CD4-positive, CD25-positive, alpha-beta regulatory T cell (primary cell): ENCODE results near the gene JARID2. TPM values are rescaled to one million over a fixed set of nuclear protein-coding genes. Genes with fewer than 3 reads are reported as not detected.
"Not testable (repeated sequence)": the region's sequence is repeated elsewhere in the genome, so short reads cannot be mapped to it uniquely, and the experiment has no call there.

Experiments
- ATAC-seq, 2 donors: fragments of 150-1000 bp; cut with Tn5 transposase; one replicate each; pipeline ENCODE4 v1.10.0; 2021; ENCODE audit warnings: low read depth in 2 of 2, moderate number of reproducible peaks in 2 of 2, moderate library complexity in 1 of 2
- DNase-seq, 3 donors: peaks; one replicate each; pipeline versions ENCODE4 v3.0.0 to v3.0.0-alpha.2; 2012 to 2022; ENCODE audit warnings: mixed read lengths in 1 of 3
- H3K27ac ChIP-seq: one replicate; pipeline ENCODE4 v1.7.0; 2013; ENCODE audit warnings: mild to moderate bottlenecking, low read length; ENCODE audit not compliant: insufficient read depth, poor library complexity, severe bottlenecking
- H3K27me3 ChIP-seq: one replicate; pipeline ENCODE4 v1.7.0; 2013; ENCODE audit warnings: low read length; ENCODE audit not compliant: control insufficient read depth, insufficient read depth
- H3K36me3 ChIP-seq: one replicate; pipeline ENCODE4 v1.7.0; 2013; ENCODE audit warnings: mild to moderate bottlenecking, low read length, moderate library complexity; ENCODE audit not compliant: control insufficient read depth, insufficient read depth
- H3K4me1 ChIP-seq: 2 replicates; pipeline ENCODE4 v1.7.0; 2013; ENCODE audit warnings: mild to moderate bottlenecking, low read length; ENCODE audit not compliant: insufficient read depth, control insufficient read depth, poor library complexity, severe bottlenecking
- H3K4me3 ChIP-seq: one replicate; pipeline ENCODE4 v1.7.0; 2013; ENCODE audit warnings: low read depth, mild to moderate bottlenecking, low read length, moderate library complexity
- H3K9me3 ChIP-seq, 2 experiments: 1 replicate in 1 of 2; 2 replicates in 1 of 2; pipeline ENCODE4 v1.7.0; 2013; ENCODE audit warnings: low read length in 2 of 2, mild to moderate bottlenecking in 1 of 2, moderate library complexity in 1 of 2; ENCODE audit not compliant: control insufficient read depth in 2 of 2
- H3K27ac Mint-ChIP-seq, 3 donors: one replicate each; pipeline ENCODE4 v1.8.0; 2020 to 2022; ENCODE audit warnings: mild to moderate bottlenecking in 3 of 3, mixed read lengths in 3 of 3, moderate library complexity in 2 of 3
- H3K27me3 Mint-ChIP-seq: one replicate; pipeline ENCODE4 v1.8.0; 2022; ENCODE audit warnings: mild to moderate bottlenecking, mixed read lengths
- H3K36me3 Mint-ChIP-seq: one replicate; pipeline ENCODE4 v1.8.0; 2020; ENCODE audit warnings: mixed read lengths
- H3K4me1 Mint-ChIP-seq, 4 donors: one replicate each; pipeline ENCODE4 v1.8.0; 2020 to 2022; ENCODE audit warnings: mixed read lengths in 4 of 4, mild to moderate bottlenecking in 1 of 4
- H3K4me3 Mint-ChIP-seq, 4 donors: one replicate each; pipeline ENCODE4 v1.8.0; 2020 to 2022; ENCODE audit warnings: mild to moderate bottlenecking in 4 of 4, mixed read lengths in 4 of 4, moderate library complexity in 3 of 4
- H3K9me3 Mint-ChIP-seq, 7 donors: one replicate each; pipeline ENCODE4 v1.8.0; 2020 to 2022; ENCODE audit warnings: mixed read lengths in 7 of 7, mild to moderate bottlenecking in 3 of 7, moderate library complexity in 2 of 7
- polyA plus RNA-seq, 4 donors: library from polyadenylated mRNA; unstranded; fragments of 300-500 nt; fragmentation: Illumina TruSeq; gene quantifications; one replicate each; pipeline ENCODE4 v1.2.3, GENCODE V29; 2021
- total RNA-seq: library from RNA; stranded (reverse); gene quantifications from one replicate; pipeline ENCODE4 v1.2.3, GENCODE V29; 2022

Gene JARID2
- total and polyA plus RNA-seq, 5 donors from 2014 or later: 4.1 to 26.1 (median 5.6) TPM

GRCh38 chr6:15322781-15323536 lies 77.1 kb downstream of the JARID2 start:
- Mint-ChIP-seq H3K9me3 (no peaks in the 10 kb centered on the region), H3K4me3 (peak overlapping the region in 1 of 4 donors; percentile 30), H3K4me1 (peaks cover 41 to 81% (median 65%) of the 10 kb centered on the region in 4 donors), H3K36me3 (peaks cover 3% of the 10 kb centered on the region), H3K27me3 (no peaks in the 10 kb centered on the region), H3K27ac (peak overlapping the region in 2 of 3 donors; percentile 65 to 79)
- ATAC-seq (no peak), DNase-seq (no peak)
- Histone ChIP-seq H3K36me3 (no peaks in the 10 kb centered on the region), H3K4me1 (peaks cover 3% of the 10 kb centered on the region), H3K27me3 (no peaks in the 10 kb centered on the region), H3K27ac (no peak overlapping the region), H3K4me3 (no peak overlapping the region), H3K9me3 (no peaks in the 10 kb centered on the region)

- not testable (repeated sequence) for H3K27ac ChIP-seq, H3K27me3 Mint-ChIP-seq, H3K4me1 ChIP-seq, H3K4me3 ChIP-seq, H3K27ac Mint-ChIP-seq, H3K9me3 Mint-ChIP-seq, H3K36me3 Mint-ChIP-seq, H3K27me3 ChIP-seq, H3K36me3 ChIP-seq, ATAC-seq, H3K9me3 ChIP-seq, DNase-seq
- peaks cover 40 to 81% (median 65%) of the 10 kb centered on the region in 4 donors for H3K4me1 Mint-ChIP-seq
- H3K4me3 Mint-ChIP-seq: peak overlapping the region in 1 of 4 donors; percentile 30
Measured at GRCh38 chr6:15323611-15324010, 77.7 kb downstream of the JARID2 start.

GRCh38 chr6:15324427-15324985 lies 78.6 kb downstream of the JARID2 start:
- H3K27me3 ChIP-seq: no peaks in the 10 kb centered on the region
- no peaks in the 10 kb centered on the region for H3K9me3 ChIP-seq
- H3K9me3 Mint-ChIP-seq: no peaks in the 10 kb centered on the region
- H3K4me1 ChIP-seq: peaks cover 3% of the 10 kb centered on the region
- no peaks in the 10 kb centered on the region for H3K27me3 Mint-ChIP-seq
- H3K4me3 Mint-ChIP-seq: no peak overlapping the region
- no peaks in the 10 kb centered on the region for H3K36me3 ChIP-seq
- H3K27ac ChIP-seq: no peak overlapping the region
- ATAC-seq: no peak
- peaks cover 8% of the 10 kb centered on the region for H3K36me3 Mint-ChIP-seq
- H3K27ac Mint-ChIP-seq: no peak overlapping the region
- DNase-seq: no peak
- no peak overlapping the region for H3K4me3 ChIP-seq
- peaks cover 45 to 81% (median 63%) of the 10 kb centered on the region in 4 donors for H3K4me1 Mint-ChIP-seq

DNA sequence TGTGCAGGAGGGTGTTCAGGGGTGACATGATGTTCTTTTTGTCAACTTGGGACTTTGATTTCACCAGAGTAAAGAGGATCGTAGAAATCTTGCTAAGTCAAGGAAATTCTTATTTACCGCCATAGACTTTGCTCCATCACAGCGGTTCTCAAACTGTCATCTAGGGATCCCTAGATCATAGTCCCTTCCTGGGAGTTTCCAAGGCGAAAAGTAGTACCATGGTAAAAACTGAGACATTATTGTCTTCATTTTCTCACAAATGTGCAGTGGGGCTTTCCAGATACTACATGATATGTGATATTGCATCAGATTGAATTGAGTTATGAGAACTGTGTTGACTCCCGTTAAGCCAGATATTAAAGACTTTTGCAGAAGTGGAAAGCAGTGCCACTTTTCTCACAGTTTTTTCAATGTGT lies 79.7 kb downstream of the JARID2 start:
- H3K4me3 ChIP-seq: no peak overlapping the region
- Mint-ChIP-seq H3K27ac (no peak overlapping the region), H3K36me3 (peaks cover 8% of the 10 kb centered on the region), H3K27me3 (no peaks in the 10 kb centered on the region), H3K4me3 (no peak overlapping the region), H3K9me3 (no peaks in the 10 kb centered on the region), H3K4me1 (peaks cover 46 to 81% (median 62%) of the 10 kb centered on the region in 4 donors)
- peaks cover 8% of the 10 kb centered on the region for H3K4me1 ChIP-seq
- DNase-seq (no peak), ATAC-seq (no peak)
- H3K27ac ChIP-seq: no peak overlapping the region
- no peaks in the 10 kb centered on the region for H3K36me3 ChIP-seq
- H3K27me3 ChIP-seq: no peaks in the 10 kb centered on the region
- H3K9me3 ChIP-seq: no peaks in the 10 kb centered on the region

GRCh38 chr6:15326067-15326614 lies 80.3 kb downstream of the JARID2 start:
- H3K4me1 ChIP-seq: peaks cover 8% of the 10 kb centered on the region
- H3K27me3 ChIP-seq: no peaks in the 10 kb centered on the region
- H3K4me3 ChIP-seq: no peak overlapping the region
- H3K36me3 Mint-ChIP-seq: peaks cover 8% of the 10 kb centered on the region
- no peaks in the 10 kb centered on the region for H3K9me3 Mint-ChIP-seq
- DNase-seq (no peak), ATAC-seq (no peak)
- H3K4me1 Mint-ChIP-seq: peaks cover 45 to 83% (median 62%) of the 10 kb centered on the region in 4 donors
- peak overlapping the region in 1 of 3 donors; percentile 34 for H3K27ac Mint-ChIP-seq
- no peak overlapping the region for H3K27ac ChIP-seq
- no peaks in the 10 kb centered on the region for H3K36me3 ChIP-seq
- H3K9me3 ChIP-seq: no peaks in the 10 kb centered on the region
- H3K27me3 Mint-ChIP-seq: no peaks in the 10 kb centered on the region
- H3K4me3 Mint-ChIP-seq: peak overlapping the region in 1 of 4 donors; percentile 8

DNA sequence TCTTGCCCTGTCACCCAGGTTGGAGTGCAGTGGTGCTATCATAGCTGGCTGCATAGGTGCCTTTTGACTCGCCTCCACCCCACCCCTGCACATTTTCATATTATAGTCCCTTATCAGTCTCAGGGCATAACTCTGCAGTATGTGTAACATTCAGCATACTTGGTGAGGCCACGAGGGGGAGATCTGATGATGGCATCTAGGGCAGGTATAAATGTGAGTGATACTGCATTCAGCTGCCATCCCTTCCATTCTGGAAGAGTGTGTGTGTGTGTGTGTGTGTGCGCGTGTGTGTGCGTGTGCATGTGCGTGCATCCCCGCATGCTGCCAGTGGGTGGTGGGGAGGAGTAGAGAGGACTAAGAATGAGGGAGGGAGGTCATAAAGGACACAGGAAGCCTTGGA lies 81.4 kb downstream of the JARID2 start:
- Mint-ChIP-seq H3K36me3 (peaks cover 8% of the 10 kb centered on the region), H3K4me3 (peak overlapping the region in 2 of 4 donors; percentile 4 to 28), H3K27me3 (no peaks in the 10 kb centered on the region), H3K9me3 (no peaks in the 10 kb centered on the region), H3K27ac (peak overlapping the region in 2 of 3 donors; percentile 4 to 34), H3K4me1 (peaks cover 44 to 80% (median 61%) of the 10 kb centered on the region in 4 donors)
- Histone ChIP-seq H3K4me1 (peaks cover 8% of the 10 kb centered on the region), H3K27ac (no peak overlapping the region), H3K4me3 (no peak overlapping the region), H3K9me3 (no peaks in the 10 kb centered on the region), H3K36me3 (no peaks in the 10 kb centered on the region), H3K27me3 (no peaks in the 10 kb centered on the region)
- ATAC-seq (peak; percentile 73 to 74), DNase-seq (peak in 2 of 3 donors; percentile 31 to 74)

- ATAC-seq (no peak), DNase-seq (no peak)
- no peaks in the 10 kb centered on the region for H3K27me3 ChIP-seq
- peaks cover 5% of the 10 kb centered on the region for H3K36me3 Mint-ChIP-seq
- H3K4me1 ChIP-seq: peaks cover 8% of the 10 kb centered on the region
- peaks cover 42 to 80% (median 69%) of the 10 kb centered on the region in 4 donors for H3K4me1 Mint-ChIP-seq
- H3K9me3 Mint-ChIP-seq: no peaks in the 10 kb centered on the region
- H3K27ac Mint-ChIP-seq: peak overlapping the region in 2 of 3 donors; percentile 28 to 81
- H3K27ac ChIP-seq: no peak overlapping the region
- H3K36me3 ChIP-seq: no peaks in the 10 kb centered on the region
- no peak overlapping the region for H3K4me3 ChIP-seq
- no peaks in the 10 kb centered on the region for H3K27me3 Mint-ChIP-seq
- no peaks in the 10 kb centered on the region for H3K9me3 ChIP-seq
- peak overlapping the region in 1 of 4 donors; percentile 60 for H3K4me3 Mint-ChIP-seq
Measured at GRCh38 chr6:15329197-15329671, 83.4 kb downstream of the JARID2 start.
